Transverse colon (tissue), 4 donors: Measurements from ENCODE around the gene TRIM69.

Experiments used
- EP300 ChIP-seq: sonication (generic); formaldehyde crosslinking; IDR thresholded peaks from one replicate; pipeline ENCODE4 v1.6.1; 2017; ENCODE audit warnings: antibody characterized with exemption, low read depth
- POLR2A ChIP-seq: fragments of 450-650 bp; IDR thresholded peaks from one replicate; pipeline ENCODE4 v1.6.1; 2016; ENCODE audit warnings: antibody characterized with exemption, mild to moderate bottlenecking, moderate library complexity
- POLR2AphosphoS5 ChIP-seq, 3 donors: sonication (generic); formaldehyde crosslinking; IDR thresholded peaks; one replicate each; pipeline ENCODE4 v1.6.1; 2016; ENCODE audit warnings: antibody characterized with exemption in 3 of 3
- TF ChIP-seq, protein P1 (sequence below), 5 experiments: fragments of 200-600 bp in 3 of 5; fragments of 450-650 bp in 2 of 5; sonication (generic) in 3 of 5; IDR thresholded peaks; 1 replicate in 2 of 5; 2 replicates in 3 of 5; pipeline ENCODE4 v1.5.1; 2016 to 2017; ENCODE audit warnings: antibody characterized with exemption in 5 of 5, inconsistent platforms in 3 of 5, mild to moderate bottlenecking in 2 of 5, moderate library complexity in 1 of 5

DNA sequence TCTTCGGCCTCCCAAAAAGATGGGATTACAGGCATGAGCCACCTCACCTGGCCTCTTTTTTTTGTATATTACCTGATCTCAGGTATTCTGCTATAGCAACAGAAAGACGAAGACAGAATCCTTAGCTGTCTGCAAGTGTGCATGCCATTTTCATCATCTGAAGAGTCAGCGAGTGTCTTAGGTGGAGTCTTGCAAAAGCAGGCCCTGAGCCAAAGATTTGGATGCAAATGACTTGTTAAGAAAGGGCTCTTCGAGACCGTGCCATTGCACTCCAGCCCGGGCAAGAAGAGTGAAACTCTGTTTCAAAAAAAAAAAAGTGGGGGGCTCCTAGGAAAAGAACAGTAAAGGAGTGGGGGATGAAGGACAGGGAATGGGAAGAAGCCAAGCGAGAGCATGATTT lies 10.2 kb upstream of the TRIM69 start:
- TF ChIP-seq, protein P1, sequence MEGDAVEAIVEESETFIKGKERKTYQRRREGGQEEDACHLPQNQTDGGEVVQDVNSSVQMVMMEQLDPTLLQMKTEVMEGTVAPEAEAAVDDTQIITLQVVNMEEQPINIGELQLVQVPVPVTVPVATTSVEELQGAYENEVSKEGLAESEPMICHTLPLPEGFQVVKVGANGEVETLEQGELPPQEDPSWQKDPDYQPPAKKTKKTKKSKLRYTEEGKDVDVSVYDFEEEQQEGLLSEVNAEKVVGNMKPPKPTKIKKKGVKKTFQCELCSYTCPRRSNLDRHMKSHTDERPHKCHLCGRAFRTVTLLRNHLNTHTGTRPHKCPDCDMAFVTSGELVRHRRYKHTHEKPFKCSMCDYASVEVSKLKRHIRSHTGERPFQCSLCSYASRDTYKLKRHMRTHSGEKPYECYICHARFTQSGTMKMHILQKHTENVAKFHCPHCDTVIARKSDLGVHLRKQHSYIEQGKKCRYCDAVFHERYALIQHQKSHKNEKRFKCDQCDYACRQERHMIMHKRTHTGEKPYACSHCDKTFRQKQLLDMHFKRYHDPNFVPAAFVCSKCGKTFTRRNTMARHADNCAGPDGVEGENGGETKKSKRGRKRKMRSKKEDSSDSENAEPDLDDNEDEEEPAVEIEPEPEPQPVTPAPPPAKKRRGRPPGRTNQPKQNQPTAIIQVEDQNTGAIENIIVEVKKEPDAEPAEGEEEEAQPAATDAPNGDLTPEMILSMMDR (IDR thresholded peaks at IDR 0.05), result no peak
- TF ChIP-seq EP300 (no peak), POLR2AphosphoS5 (IDR thresholded peaks at IDR 0.05) (no peak), POLR2A (no peak)
